ENCODE data around the gene POLR2H.
"Not testable (repeated sequence)": the region's sequence is repeated elsewhere in the genome, so short reads cannot be mapped to it uniquely, and the experiment has no call there.

Gene POLR2H

GRCh38 chr3:184335661-184336546 lies 25.6 kb upstream of the POLR2H start:
- peak overlapping the region; percentile 91 for H3K4me3 ChIP-seq (ENCODE audit: low read depth, low read length)
- no peaks in the 10 kb centered on the region for H3K9me3 ChIP-seq (ENCODE audit: control insufficient read depth, insufficient read depth, low read length)
- H3K9ac ChIP-seq (ENCODE audit: low read depth, low read length), result peak overlapping the region; percentile 83
- peaks cover 25% of the 10 kb centered on the region for H3K4me1 ChIP-seq (ENCODE audit: control insufficient read depth, insufficient read depth, low read length)
- peak overlapping the region; percentile 97 for H3K27ac ChIP-seq (ENCODE audit: low read depth, low read length)
- peaks cover 43% of the 10 kb centered on the region for H3K36me3 ChIP-seq (ENCODE audit: control insufficient read depth, insufficient read depth, low read length)
- H3K27me3 ChIP-seq (ENCODE audit: control insufficient read depth, insufficient read depth, low read length), result no peaks in the 10 kb centered on the region

GRCh38 chr3:184336547-184337398 lies 24.7 kb upstream of the POLR2H start:
- peaks cover 34% of the 10 kb centered on the region for H3K36me3 ChIP-seq (ENCODE audit: control insufficient read depth, insufficient read depth, low read length)
- peak overlapping the region; percentile 91 for H3K4me3 ChIP-seq (ENCODE audit: low read depth, low read length)
- H3K4me1 ChIP-seq (ENCODE audit: control insufficient read depth, insufficient read depth, low read length), result peaks cover 25% of the 10 kb centered on the region

GRCh38 chr3:184337399-184337714 lies 24.2 kb upstream of the POLR2H start, which contains the start of gene FAM131A:
FAM131A (plus strand) TSS chr3:184337600; CDS start chr3:184337631, 31 bp downstream.
- H3K27me3 ChIP-seq (ENCODE audit: control insufficient read depth, insufficient read depth, low read length), result no peaks in the 10 kb centered on the region
- H3K27ac ChIP-seq (ENCODE audit: low read depth, low read length), result peak within 1 kb of the TSS; percentile 97
- H3K9me3 ChIP-seq (ENCODE audit: control insufficient read depth, insufficient read depth, low read length), result no peaks in the 10 kb centered on the region
- peaks cover 29% of the 10 kb centered on the region for H3K36me3 ChIP-seq (ENCODE audit: control insufficient read depth, insufficient read depth, low read length)
- H3K4me1 ChIP-seq (ENCODE audit: control insufficient read depth, insufficient read depth, low read length), result peaks cover 25% of the 10 kb centered on the region
- H3K4me3 ChIP-seq (ENCODE audit: low read depth, low read length), result peak within 1 kb of the TSS; percentile 91
- H3K9ac ChIP-seq (ENCODE audit: low read depth, low read length), result peak within 1 kb of the TSS; percentile 83

More at GRCh38 chr3:184336547-184337398, 24.7 kb upstream of the POLR2H start:
- no peaks in the 10 kb centered on the region for H3K27me3 ChIP-seq (ENCODE audit: control insufficient read depth, insufficient read depth, low read length)
- peak overlapping the region; percentile 83 for H3K9ac ChIP-seq (ENCODE audit: low read depth, low read length)
- peak overlapping the region; percentile 97 for H3K27ac ChIP-seq (ENCODE audit: low read depth, low read length)
- no peaks in the 10 kb centered on the region for H3K9me3 ChIP-seq (ENCODE audit: control insufficient read depth, insufficient read depth, low read length)

GRCh38 chr3:184337981-184338380 lies 23.5 kb upstream of the POLR2H start:
- H3K27me3 ChIP-seq (ENCODE audit: control insufficient read depth, insufficient read depth, low read length), result no peaks in the 10 kb centered on the region
- H3K9ac ChIP-seq (ENCODE audit: low read depth, low read length), result no peak overlapping the region
- H3K4me1 ChIP-seq (ENCODE audit: control insufficient read depth, insufficient read depth, low read length), result peaks cover 25% of the 10 kb centered on the region
- H3K27ac ChIP-seq (ENCODE audit: low read depth, low read length), result peak overlapping the region; percentile 46
- peak overlapping the region; percentile 27 for H3K4me3 ChIP-seq (ENCODE audit: low read depth, low read length)
- peaks cover 29% of the 10 kb centered on the region for H3K36me3 ChIP-seq (ENCODE audit: control insufficient read depth, insufficient read depth, low read length)
- no peaks in the 10 kb centered on the region for H3K9me3 ChIP-seq (ENCODE audit: control insufficient read depth, insufficient read depth, low read length)

GRCh38 chr3:184338511-184338945 lies 23.0 kb upstream of the POLR2H start:
- Histone ChIP-seq H3K9ac (ENCODE audit: low read depth, low read length) (no peak overlapping the region), H3K4me1 (ENCODE audit: control insufficient read depth, insufficient read depth, low read length) (peaks cover 25% of the 10 kb centered on the region), H3K27ac (ENCODE audit: low read depth, low read length) (peak overlapping the region; percentile 46), H3K9me3 (ENCODE audit: control insufficient read depth, insufficient read depth, low read length) (no peaks in the 10 kb centered on the region), H3K36me3 (ENCODE audit: control insufficient read depth, insufficient read depth, low read length) (peaks cover 29% of the 10 kb centered on the region), H3K27me3 (ENCODE audit: control insufficient read depth, insufficient read depth, low read length) (no peaks in the 10 kb centered on the region), H3K4me3 (ENCODE audit: low read depth, low read length) (peak overlapping the region; percentile 27)

- no peaks in the 10 kb centered on the region for H3K9me3 ChIP-seq (ENCODE audit: control insufficient read depth, insufficient read depth, low read length)
- no peaks in the 10 kb centered on the region for H3K27me3 ChIP-seq (ENCODE audit: control insufficient read depth, insufficient read depth, low read length)
- peaks cover 25% of the 10 kb centered on the region for H3K4me1 ChIP-seq (ENCODE audit: control insufficient read depth, insufficient read depth, low read length)
- peaks cover 27% of the 10 kb centered on the region for H3K36me3 ChIP-seq (ENCODE audit: control insufficient read depth, insufficient read depth, low read length)
- peak overlapping the region; percentile 46 for H3K27ac ChIP-seq (ENCODE audit: low read depth, low read length)
- H3K9ac ChIP-seq (ENCODE audit: low read depth, low read length), result no peak overlapping the region
- peak overlapping the region; percentile 27 for H3K4me3 ChIP-seq (ENCODE audit: low read depth, low read length)
Measured at GRCh38 chr3:184339001-184339400, 22.5 kb upstream of the POLR2H start.

- H3K9ac ChIP-seq (ENCODE audit: low read depth, low read length); H3K27me3 ChIP-seq (ENCODE audit: control insufficient read depth, insufficient read depth, low read length); H3K4me3 ChIP-seq (ENCODE audit: low read depth, low read length); H3K27ac ChIP-seq (ENCODE audit: low read depth, low read length); H3K9me3 ChIP-seq (ENCODE audit: control insufficient read depth, insufficient read depth, low read length): not testable (repeated sequence)
- Histone ChIP-seq H3K4me1 (ENCODE audit: control insufficient read depth, insufficient read depth, low read length) (peaks cover 25% of the 10 kb centered on the region), H3K36me3 (ENCODE audit: control insufficient read depth, insufficient read depth, low read length) (peaks cover 21% of the 10 kb centered on the region)
Measured at GRCh38 chr3:184339451-184340135, 21.9 kb upstream of the POLR2H start.

- Histone ChIP-seq H3K27me3 (ENCODE audit: control insufficient read depth, insufficient read depth, low read length) (no peaks in the 10 kb centered on the region), H3K9me3 (ENCODE audit: control insufficient read depth, insufficient read depth, low read length) (no peaks in the 10 kb centered on the region), H3K9ac (ENCODE audit: low read depth, low read length) (no peak overlapping the region), H3K4me1 (ENCODE audit: control insufficient read depth, insufficient read depth, low read length) (peaks cover 24% of the 10 kb centered on the region), H3K27ac (ENCODE audit: low read depth, low read length) (no peak overlapping the region), H3K4me3 (ENCODE audit: low read depth, low read length) (no peak overlapping the region), H3K36me3 (ENCODE audit: control insufficient read depth, insufficient read depth, low read length) (peaks cover 14% of the 10 kb centered on the region)
Measured at GRCh38 chr3:184341925-184342324, 19.6 kb upstream of the POLR2H start.

- no peaks in the 10 kb centered on the region for H3K9me3 ChIP-seq (ENCODE audit: control insufficient read depth, insufficient read depth, low read length)
- H3K9ac ChIP-seq (ENCODE audit: low read depth, low read length), result no peak overlapping the region
- H3K27me3 ChIP-seq (ENCODE audit: control insufficient read depth, insufficient read depth, low read length), result no peaks in the 10 kb centered on the region
- H3K36me3 ChIP-seq (ENCODE audit: control insufficient read depth, insufficient read depth, low read length), result peaks cover 19% of the 10 kb centered on the region
- peaks cover 12% of the 10 kb centered on the region for H3K4me1 ChIP-seq (ENCODE audit: control insufficient read depth, insufficient read depth, low read length)
- H3K27ac ChIP-seq (ENCODE audit: low read depth, low read length), result no peak overlapping the region
- no peak overlapping the region for H3K4me3 ChIP-seq (ENCODE audit: low read depth, low read length)
Measured at GRCh38 chr3:184343200-184343876, 18.2 kb upstream of the POLR2H start.

GRCh38 chr3:184344579-184345316 lies 16.8 kb upstream of the POLR2H start:
- Histone ChIP-seq H3K36me3 (ENCODE audit: control insufficient read depth, insufficient read depth, low read length) (peaks cover 19% of the 10 kb centered on the region), H3K9me3 (ENCODE audit: control insufficient read depth, insufficient read depth, low read length) (no peaks in the 10 kb centered on the region), H3K4me1 (ENCODE audit: control insufficient read depth, insufficient read depth, low read length) (peaks cover 6% of the 10 kb centered on the region), H3K27ac (ENCODE audit: low read depth, low read length) (no peak overlapping the region), H3K27me3 (ENCODE audit: control insufficient read depth, insufficient read depth, low read length) (no peaks in the 10 kb centered on the region), H3K9ac (ENCODE audit: low read depth, low read length) (no peak overlapping the region), H3K4me3 (ENCODE audit: low read depth, low read length) (no peak overlapping the region)
